GM19099 (cell line): Measurements from ENCODE around the gene C4orf50.

ENCODE experiments used
- POLR2A ChIP-seq: IDR thresholded peaks from 3 replicates; pipeline ENCODE4 v1.6.1; 2011; ENCODE audit warnings: low read depth; ENCODE audit not compliant: insufficient read length; ENCODE audit errors: extremely low read depth

C4orf50 gene

DNA sequence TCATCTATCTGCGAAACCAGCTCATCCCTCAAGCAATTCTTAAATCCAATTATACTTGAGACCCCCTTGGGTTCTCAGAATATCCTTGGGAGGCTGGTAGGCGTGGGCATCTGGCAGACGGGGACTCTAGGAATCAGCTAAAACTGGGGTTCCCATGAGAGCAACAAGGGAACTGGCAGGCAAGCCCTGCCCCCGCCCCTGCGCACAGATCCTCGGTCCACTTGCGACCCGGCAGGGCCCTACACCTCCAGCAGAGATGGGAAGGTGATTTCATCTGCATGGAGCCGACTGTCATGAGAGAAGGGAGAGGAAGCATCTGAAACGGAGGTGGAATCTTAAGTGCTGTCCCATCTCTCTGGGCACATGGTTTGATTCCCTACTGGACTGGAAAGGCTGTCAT is 9.9 kb upstream of the C4orf50 start:
- TF ChIP-seq POLR2A = no peak

DNA sequence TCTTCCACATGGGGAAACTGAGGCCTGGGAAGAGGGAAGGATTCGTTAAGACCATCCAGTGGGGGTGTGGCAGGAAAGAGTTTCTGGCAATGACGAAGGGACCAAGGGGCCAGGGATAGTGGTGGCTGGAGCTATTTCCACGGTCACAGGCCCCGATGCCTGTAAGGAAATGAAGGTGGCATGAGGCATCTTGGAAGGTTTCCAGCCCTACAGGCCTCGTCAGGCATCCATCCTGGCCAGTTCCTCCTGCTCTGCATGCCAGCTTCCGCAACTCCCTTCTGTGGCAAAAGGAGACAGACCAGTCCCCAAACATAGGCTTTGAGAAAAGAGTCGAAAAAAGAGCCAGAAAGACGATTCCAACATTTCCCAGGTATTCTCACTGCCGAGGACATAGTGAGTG is 9.2 kb upstream of the C4orf50 start:
- no peak for TF ChIP-seq POLR2A

DNA sequence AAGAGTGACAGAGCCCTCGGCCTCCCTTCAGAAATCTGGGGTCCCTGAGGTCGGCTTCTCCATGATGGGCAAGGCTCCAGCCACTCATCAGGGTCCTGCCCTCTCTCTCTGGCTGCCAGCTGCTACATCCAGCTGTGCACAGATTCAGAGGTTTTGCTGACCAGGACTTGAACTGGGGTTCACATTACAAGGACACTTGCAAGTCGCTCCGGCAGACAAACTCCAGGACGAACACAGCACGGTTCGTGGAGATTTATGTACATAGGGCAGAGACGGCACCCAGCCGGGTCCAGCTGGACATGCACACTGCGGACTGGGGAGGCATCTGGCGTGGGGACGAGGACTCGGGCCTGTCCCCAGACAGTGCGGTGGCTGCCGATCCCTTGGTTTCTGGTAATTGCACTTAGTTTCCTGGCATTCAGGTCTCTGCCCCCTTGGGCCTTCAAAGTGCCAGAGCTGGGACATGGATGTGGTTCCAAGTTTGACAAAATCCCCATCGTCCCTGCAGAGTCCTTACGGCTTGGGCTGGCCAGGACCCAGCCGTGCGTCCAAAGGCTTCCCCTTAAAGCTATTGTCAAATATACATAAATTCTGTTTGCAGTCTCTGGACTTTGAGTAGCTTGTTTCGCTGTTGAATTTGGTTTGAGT is 6.2 kb upstream of the C4orf50 start:
- TF ChIP-seq POLR2A = no peak

DNA sequence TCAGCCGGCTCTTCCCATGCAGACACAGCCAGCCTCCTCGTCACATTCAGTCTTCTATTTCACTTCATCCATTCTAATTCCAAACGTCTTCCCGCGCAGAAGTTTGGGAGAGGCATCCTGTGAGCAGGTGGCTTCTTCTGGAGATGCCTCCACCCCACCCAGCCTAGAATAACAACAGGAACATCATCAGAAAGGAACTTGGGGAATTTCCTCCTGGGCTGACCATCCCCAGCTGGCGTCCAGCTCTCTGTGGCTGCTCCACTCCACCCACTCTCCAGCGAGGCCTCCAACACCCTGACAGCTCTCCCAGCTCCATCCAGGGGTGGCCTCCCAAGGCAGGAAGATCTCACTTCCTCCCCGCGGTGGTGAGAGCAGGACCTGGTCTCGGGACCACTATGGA is 5.5 kb upstream of the C4orf50 start:
- no peak for TF ChIP-seq POLR2A

DNA sequence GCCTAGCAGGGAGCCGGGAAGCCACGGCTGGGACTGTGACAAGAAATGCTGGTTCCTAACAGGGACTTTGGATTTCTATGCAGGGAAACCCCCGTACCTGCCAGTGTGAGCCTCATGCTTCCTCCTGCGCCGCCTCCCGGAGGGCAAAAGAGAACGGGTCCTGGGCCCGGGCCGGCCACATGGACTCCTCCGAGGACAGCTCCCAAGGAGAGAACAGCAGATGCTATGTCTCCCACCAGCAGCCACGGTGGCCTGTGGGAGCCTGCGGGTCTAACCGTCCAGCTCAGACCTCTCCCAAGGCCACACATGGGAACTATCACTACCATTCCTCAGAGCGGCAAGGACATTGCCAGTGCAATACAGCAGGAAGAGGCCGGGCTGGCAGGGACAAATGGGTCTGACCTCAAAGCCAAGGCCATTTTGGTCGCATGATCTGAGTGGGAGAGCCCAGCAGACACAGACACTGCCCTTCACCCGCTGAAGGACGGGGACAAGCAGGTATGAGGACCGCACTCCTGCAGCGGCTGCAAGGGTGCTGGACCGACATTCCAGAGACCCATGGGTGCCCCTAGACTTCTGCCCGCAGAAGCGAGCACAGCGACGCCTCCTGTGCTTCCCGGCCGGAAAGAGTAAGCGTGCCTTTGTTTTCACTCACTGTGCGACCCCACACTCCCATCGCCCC is 4.5 kb upstream of the C4orf50 start:
- TF ChIP-seq POLR2A = no peak

DNA sequence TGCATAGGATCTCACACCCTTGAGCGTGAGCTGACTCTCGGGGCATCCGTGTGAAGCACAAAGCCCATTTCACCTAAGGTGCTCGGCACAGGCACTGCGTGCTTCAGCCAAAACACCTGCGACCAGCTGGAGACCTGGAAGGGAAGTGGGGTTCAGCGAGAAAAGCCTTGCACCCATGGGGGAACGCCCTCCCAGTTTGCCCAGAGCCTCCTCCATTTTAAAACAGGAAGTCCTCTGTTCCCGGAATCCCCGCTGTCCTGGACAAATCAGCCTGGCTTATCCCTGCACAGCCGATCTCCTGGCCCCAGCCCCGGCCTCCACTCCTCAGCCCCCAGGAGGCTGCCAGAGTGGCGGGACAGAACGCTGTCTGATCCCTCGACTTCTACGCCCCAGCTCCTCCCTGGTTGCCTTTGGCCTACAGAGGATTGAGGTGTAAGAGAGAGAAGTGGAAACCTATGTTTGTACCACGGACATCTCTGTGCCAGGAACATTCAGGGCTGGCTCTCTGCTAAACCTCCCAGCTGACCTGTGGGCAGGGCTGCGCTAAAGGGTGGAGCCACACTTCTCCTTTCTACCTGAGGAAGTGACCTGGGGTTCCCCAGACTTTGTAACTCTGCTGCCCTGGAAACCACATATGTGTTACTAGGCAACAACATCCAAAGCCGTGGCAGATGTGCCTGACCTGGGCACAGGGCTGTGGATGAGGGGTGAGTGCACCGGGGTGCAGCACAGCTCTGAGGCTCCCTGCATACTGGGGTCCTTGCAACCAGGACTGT is 3.8 kb upstream of the C4orf50 start:
- no peak for TF ChIP-seq POLR2A

DNA sequence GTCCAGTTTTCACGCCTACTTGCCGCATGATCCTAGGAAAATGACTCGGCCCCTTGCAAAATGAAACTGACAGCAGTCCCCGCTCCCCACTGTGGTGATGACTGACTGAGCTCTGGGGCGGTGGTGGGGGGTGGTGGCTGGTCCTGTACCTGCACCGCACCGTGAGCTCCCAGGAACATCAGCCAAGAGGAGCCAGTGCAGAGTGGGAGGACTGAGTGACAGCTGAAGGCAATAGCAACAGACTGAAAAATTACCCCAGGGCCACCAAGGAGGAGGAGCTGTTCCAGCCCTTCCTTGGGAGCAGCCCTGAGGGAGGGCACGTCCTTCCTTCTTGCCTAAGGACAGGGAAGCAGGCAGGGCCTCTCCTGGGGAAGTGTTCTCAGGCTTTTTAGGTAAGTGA is 2.4 kb upstream of the C4orf50 start:
- TF ChIP-seq POLR2A = no peak

DNA sequence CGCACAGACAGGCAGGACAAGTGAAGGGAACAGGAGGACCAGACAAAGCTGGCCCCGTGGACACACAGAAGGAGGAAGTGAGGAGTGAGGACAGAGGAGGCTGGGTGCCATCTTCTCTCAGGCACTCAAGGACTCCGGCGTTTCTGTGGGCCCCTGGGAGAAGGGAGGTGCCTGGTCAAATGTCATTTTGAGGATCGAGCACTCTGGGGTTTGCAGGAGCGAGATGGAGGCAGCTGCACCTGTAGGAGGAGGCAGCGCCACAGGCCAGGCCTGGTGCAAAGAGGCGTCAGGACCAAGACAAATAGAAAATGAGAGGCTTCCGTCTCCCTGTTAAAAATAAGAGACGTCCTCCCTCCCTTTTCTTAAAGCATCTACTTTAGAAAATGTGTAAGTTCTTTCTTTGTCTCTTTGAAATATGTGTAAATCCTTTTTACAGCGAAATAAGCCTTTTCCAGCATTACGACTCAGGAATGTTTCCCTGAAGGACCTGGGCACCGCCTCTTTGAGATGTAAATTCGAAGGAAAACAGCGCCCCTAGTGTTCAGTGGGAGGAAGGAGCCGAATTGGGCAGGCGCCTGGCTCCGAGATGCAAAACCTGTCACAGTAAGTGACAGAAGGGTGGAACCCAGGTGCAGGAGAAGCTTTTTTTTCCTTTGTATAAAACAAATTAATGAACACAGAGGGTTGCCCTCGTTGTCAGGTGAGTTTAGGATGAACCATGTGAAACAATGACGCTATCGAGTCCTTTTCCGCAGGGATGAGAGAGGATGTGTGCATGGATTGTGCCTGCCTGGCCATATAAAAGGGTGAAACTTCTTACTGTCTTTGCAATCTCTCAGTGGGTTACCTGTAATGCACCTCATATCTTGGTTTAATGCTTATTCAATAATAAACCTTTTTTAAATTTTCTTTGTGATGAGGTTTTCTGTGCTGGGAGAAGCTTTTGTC is 1.4 kb upstream of the C4orf50 start:
- no peak for TF ChIP-seq POLR2A

DNA sequence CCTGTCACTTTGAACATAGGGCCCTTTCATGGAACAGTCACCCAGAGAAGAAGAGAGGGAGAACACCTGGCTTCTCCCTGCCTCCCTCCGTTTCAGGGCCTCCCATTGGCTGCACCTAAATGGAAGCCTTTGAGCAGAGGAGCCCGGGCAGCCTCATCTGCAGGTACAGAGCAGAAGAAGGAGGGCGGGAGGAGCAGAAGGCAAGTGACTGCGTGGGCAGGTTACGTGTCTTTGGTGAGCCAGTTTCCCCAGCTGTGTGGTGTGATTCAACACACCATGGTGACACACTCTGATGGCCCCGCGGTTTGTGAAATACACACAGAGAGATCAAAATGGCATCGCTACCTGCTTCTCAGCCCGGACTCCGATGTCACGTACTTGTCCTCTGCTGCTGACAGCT is 431 bp downstream of the C4orf50 start:
- no peak for TF ChIP-seq POLR2A

DNA sequence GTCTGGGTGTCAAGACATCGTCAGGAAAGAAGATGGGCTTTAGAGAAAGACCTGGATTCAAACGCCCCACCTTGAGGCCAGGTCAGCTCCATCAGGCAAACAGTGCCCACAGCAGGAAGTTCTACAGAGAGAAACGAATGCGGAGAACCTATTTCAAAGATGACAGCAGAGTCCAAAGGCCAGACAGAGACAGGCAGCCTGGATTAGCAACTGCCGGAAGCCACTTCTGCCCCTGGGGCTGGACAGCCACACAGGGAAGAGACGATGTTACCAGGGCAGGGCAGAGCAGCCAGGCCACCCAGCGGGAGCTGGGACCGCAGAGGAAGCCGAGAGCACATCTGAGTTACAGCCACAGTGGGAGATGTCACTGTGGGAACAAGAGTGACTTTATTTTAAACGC is 1.2 kb downstream of the C4orf50 start:
- no peak for TF ChIP-seq POLR2A

DNA sequence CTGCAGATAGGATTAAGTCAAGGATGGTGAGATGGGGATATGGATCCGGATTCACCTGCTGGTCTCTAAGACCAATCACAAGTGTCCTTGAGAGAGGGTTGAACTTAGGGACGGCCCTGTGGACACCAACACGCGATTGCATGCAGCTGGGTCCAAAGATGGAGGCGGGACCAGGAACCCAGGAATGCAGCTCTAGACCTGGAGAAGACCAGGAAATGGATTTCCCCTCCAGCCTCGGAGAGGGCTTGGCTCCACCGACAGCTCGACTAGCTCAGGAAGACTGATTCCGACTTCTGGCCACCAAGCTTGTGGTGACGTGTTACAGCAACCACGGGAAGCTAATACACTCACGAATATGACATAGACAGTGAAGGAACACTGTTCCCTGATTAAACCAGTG is 4.7 kb downstream of the C4orf50 start:
- no peak for TF ChIP-seq POLR2A

DNA sequence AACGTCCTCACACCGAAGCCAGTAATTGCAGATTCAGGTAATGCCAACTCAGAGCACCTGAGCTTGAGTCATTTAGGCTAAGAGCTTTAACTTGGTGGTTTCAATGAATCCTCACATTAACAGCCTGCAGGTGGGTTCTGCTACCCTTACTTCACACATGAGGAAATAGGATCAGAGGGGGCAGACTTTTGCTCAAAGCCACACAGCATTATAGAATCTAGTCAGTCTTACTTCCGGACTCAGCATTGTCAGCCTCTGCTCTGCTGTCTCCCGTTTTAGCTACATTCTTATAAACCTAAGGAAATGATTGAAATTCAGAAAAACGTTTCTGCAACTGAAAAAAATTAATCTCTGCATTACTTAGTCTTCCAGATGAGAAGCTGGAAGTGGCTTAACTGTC is 6.0 kb downstream of the C4orf50 start:
- TF ChIP-seq POLR2A = no peak

DNA sequence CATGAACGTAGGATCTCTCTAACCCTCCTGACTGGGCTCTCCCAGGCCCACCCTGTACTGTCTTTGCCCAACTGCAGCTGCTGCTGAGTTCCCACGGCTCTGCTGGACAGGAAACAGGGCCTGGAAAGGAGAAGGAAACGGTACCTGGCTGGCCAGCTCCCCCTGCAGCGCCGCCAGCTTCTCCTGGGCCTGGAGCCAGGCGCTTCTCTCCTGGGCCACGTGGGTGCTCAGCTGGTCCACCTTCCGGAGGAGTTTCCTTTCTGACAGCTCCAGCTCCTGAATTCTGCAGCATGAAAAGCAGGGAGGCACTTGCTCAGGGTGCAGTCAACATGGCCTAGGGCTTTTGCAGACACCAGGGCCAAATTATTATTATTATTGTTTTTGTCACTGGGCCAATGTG is 6.5 kb downstream of the C4orf50 start:
- no peak for TF ChIP-seq POLR2A

DNA sequence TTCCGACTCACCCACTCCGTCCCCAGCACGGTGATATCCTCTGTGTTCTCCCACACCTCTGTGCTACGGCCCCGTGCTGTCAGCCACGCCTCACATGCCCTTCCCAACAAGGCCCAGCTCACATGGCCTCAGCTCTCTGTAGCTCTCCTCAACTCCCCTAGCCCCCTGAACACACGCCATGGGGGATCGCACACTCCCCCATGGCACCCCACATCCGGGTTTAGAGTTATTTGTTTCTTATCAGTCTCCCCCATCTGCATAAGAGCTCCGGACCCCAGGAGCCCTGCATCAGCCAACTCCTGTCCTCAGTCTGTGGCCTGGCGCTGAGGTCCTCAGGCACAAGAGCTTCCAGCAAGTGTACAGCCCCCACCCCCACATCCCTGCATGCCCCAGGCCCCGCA is 7.0 kb downstream of the C4orf50 start:
- TF ChIP-seq POLR2A = no peak

DNA sequence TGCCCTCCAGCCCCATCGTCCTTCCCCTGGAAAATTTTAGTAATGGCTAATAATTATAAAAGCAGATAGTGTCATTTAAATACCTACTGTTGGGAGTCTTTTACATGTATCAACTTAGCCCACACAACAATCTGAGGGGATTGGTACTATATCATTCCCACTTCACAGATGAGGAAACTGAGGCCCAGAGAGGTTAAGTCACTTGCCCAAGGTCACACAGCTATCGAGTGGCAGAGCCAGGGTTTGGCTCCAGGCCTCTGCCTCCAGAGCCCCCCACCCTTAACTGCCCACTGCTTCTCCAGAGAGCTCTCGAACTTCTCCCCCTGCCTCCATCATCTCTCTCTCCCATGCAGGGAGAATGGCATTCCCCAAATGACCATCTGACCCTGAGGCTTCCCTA is 7.4 kb downstream of the C4orf50 start:
- TF ChIP-seq POLR2A = no peak
